Natural killer cell (primary cell): ENCODE data around the gene PSMD8. TPM values are rescaled to one million over a fixed set of nuclear protein-coding genes. Genes with fewer than 3 reads are reported as not detected.

ENCODE experiments used
- ATAC-seq, 3 donors: fragments of 150-1000 bp in 2 of 3; fragments of 200-7000 bp in 1 of 3; cut with Tn5 transposase; 1 replicate in 1 of 3; 2 replicates in 2 of 3; pipeline ENCODE4 v1.10.0; 2021; ENCODE audit warnings: mild to moderate bottlenecking in 2 of 3, moderate library complexity in 2 of 3
- DNase-seq, 2 donors: peaks; one replicate each; pipeline versions ENCODE4 v3.0.0 to v3.0.0-alpha.2; 2013 to 2021; ENCODE audit warnings: mixed read lengths in 1 of 2
- H3K27ac ChIP-seq: one replicate; pipeline ENCODE4 v1.5.1; 2013; ENCODE audit warnings: mild to moderate bottlenecking, low read length
- H3K27me3 ChIP-seq: one replicate; pipeline ENCODE4 v1.6.1; 2013; ENCODE audit warnings: low read length; ENCODE audit not compliant: control insufficient read depth, insufficient read depth
- H3K36me3 ChIP-seq: one replicate; pipeline ENCODE4 v1.6.1; 2013; ENCODE audit warnings: low read length; ENCODE audit not compliant: control insufficient read depth, insufficient read depth
- H3K4me1 ChIP-seq: one replicate; pipeline ENCODE4 v1.6.1; 2013; ENCODE audit warnings: low read length; ENCODE audit not compliant: control insufficient read depth, insufficient read depth
- H3K4me3 ChIP-seq: one replicate; pipeline ENCODE4 v1.5.1; 2013; ENCODE audit warnings: low read length
- H3K9me3 ChIP-seq: one replicate; pipeline ENCODE4 v1.6.1; 2013; ENCODE audit warnings: low read length; ENCODE audit not compliant: control insufficient read depth, insufficient read depth
- H3K27ac Mint-ChIP-seq, 2 donors: one replicate each; pipeline ENCODE4 v1.8.0; 2022; ENCODE audit warnings: mild to moderate bottlenecking in 2 of 2, mixed read lengths in 2 of 2, moderate library complexity in 1 of 2
- H3K27me3 Mint-ChIP-seq, 2 donors: one replicate each; pipeline ENCODE4 v1.8.0; 2022; ENCODE audit warnings: low read depth in 2 of 2, mixed read lengths in 2 of 2
- H3K36me3 Mint-ChIP-seq: one replicate; pipeline ENCODE4 v1.8.0; 2022; ENCODE audit warnings: mixed read lengths
- H3K4me1 Mint-ChIP-seq, 2 donors: one replicate each; pipeline ENCODE4 v1.8.0; 2022; ENCODE audit warnings: mixed read lengths in 2 of 2
- H3K4me3 Mint-ChIP-seq: one replicate; pipeline ENCODE4 v1.8.0; 2022; ENCODE audit warnings: mild to moderate bottlenecking, moderate library complexity, mixed read lengths
- H3K9me3 Mint-ChIP-seq, 2 donors: one replicate each; pipeline ENCODE4 v1.8.0; 2022; ENCODE audit warnings: mixed read lengths in 2 of 2
- WGBS: methylation state at CpG from one replicate; pipeline ENCODE4 v1.1.7; 2013; ENCODE audit warnings: missing lambda C conversion rate; ENCODE audit not compliant: insufficient coverage; 5-methylcytosine and 5-hydroxymethylcytosine counted together
- intact Hi-C: fragments of 100-400 bp; cut with micrococcal nuclease; formaldehyde crosslinking; loops from one replicate; pipeline ENCODE4 v1.14.2; 2022
- total RNA-seq, 4 donors: library from RNA; stranded (reverse); fragments of 120-200 nt in 1 of 4; gene quantifications; one replicate each; pipeline versions ENCODE4 v1.2.3 to v1.2.4, GENCODE V29; 2013 to 2022
- TF ChIP-seq, protein P1 (sequence below): fragments of 200-600 bp; IDR thresholded peaks from one replicate; pipeline ENCODE4 v1.8.0; 2022; ENCODE audit warnings: antibody characterized with exemption

Gene PSMD8
- total RNA-seq, 3 donors from 2014 or later (not counting 1 experiment from before 2014, with no cell fraction given), result 109 to 115 (median 109) TPM

DNA sequence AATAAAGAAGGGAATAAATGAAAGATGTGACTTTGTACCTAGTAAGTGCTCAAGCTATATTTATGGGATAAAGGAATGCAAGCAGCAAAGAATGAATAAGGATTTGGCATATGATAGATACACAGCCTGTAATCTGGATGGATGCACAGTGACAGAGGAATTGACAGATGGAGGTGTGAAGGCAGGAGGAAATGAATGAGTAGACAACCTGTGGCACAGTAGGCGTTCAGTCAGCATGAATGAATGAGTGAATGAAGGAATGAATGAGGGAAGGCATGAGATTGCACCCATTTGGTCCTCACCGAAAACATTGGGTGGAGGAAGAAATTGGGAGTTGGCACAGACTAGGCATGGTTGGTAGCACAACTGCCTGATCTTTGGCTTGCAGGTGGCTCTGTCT, 4.8 kb upstream of the PSMD8 start:
- H3K27ac ChIP-seq, result no peak overlapping the region
- H3K4me3 ChIP-seq, result no peak overlapping the region
- intact Hi-C loops, result no loop called here
- ATAC-seq, result no peak
- Mint-ChIP-seq H3K36me3 (no peaks in the 10 kb centered on the region), H3K27me3 (peaks cover 0 to 8% of the 10 kb centered on the region in 2 donors), H3K4me3 (no peak overlapping the region), H3K27ac (no peak overlapping the region), H3K9me3 (no peaks in the 10 kb centered on the region), H3K4me1 (peaks cover 1 to 6% of the 10 kb centered on the region in 2 donors)
- no peaks in the 10 kb centered on the region for H3K36me3 ChIP-seq
- DNase-seq, result no peak
- WGBS, result 80% methylated on average over 2 of the region's 2 CpGs
- H3K4me1 ChIP-seq, result peaks cover 7% of the 10 kb centered on the region
- TF ChIP-seq, protein P1, sequence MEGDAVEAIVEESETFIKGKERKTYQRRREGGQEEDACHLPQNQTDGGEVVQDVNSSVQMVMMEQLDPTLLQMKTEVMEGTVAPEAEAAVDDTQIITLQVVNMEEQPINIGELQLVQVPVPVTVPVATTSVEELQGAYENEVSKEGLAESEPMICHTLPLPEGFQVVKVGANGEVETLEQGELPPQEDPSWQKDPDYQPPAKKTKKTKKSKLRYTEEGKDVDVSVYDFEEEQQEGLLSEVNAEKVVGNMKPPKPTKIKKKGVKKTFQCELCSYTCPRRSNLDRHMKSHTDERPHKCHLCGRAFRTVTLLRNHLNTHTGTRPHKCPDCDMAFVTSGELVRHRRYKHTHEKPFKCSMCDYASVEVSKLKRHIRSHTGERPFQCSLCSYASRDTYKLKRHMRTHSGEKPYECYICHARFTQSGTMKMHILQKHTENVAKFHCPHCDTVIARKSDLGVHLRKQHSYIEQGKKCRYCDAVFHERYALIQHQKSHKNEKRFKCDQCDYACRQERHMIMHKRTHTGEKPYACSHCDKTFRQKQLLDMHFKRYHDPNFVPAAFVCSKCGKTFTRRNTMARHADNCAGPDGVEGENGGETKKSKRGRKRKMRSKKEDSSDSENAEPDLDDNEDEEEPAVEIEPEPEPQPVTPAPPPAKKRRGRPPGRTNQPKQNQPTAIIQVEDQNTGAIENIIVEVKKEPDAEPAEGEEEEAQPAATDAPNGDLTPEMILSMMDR, result no peak
- no peaks in the 10 kb centered on the region for H3K27me3 ChIP-seq
- no peaks in the 10 kb centered on the region for H3K9me3 ChIP-seq

- 74% methylated on average over 12 of the region's 12 CpGs for WGBS
- Mint-ChIP-seq H3K27ac (no peak overlapping the region), H3K4me3 (no peak overlapping the region), H3K4me1 (peaks cover 8 to 14% of the 10 kb centered on the region in 2 donors), H3K36me3 (no peaks in the 10 kb centered on the region), H3K9me3 (no peaks in the 10 kb centered on the region), H3K27me3 (peaks cover 0 to 8% of the 10 kb centered on the region in 2 donors)
- ATAC-seq (no peak), DNase-seq (no peak)
- Histone ChIP-seq H3K27ac (no peak overlapping the region), H3K27me3 (no peaks in the 10 kb centered on the region), H3K4me3 (no peak overlapping the region), H3K36me3 (no peaks in the 10 kb centered on the region), H3K4me1 (peaks cover 10% of the 10 kb centered on the region), H3K9me3 (no peaks in the 10 kb centered on the region)
- TF ChIP-seq, protein P1, result no peak
- intact Hi-C loops, result no loop called here
Measured at GRCh38 chr19:38370299-38370698, 4.1 kb upstream of the PSMD8 start.

DNA sequence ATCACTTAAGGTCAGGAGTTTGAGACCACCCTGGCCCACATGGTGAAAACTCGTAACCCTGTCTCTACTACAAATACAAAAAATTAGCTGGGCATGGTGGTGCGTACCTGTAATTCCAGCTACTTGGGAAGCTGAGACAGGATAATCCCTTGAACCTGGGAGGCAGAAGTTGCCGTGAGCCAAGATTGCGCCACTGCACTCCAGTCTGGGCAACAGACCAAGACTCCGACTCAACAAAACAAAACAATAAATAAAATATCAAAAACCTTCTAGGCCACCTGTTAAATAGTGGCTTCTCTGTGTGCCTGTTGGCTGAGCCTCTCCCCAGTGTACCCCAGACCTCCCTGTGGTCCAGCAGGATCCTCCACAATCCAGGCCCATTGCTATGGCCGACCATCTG, 3.3 kb upstream of the PSMD8 start:
- no peaks in the 10 kb centered on the region for H3K36me3 ChIP-seq
- no peak overlapping the region for H3K4me3 ChIP-seq
- TF ChIP-seq, protein P1, result no peak
- intact Hi-C loops, result no loop called here
- no peaks in the 10 kb centered on the region for H3K9me3 ChIP-seq
- no peaks in the 10 kb centered on the region for H3K27me3 ChIP-seq
- no peak overlapping the region for H3K4me3 Mint-ChIP-seq
- ATAC-seq (no peak), DNase-seq (no peak)
- no peak overlapping the region for H3K27ac ChIP-seq
- no peaks in the 10 kb centered on the region for H3K9me3 Mint-ChIP-seq
- H3K36me3 Mint-ChIP-seq, result no peaks in the 10 kb centered on the region
- peaks cover 0 to 8% of the 10 kb centered on the region in 2 donors for H3K27me3 Mint-ChIP-seq
- H3K4me1 Mint-ChIP-seq, result peaks cover 16 to 21% of the 10 kb centered on the region in 2 donors
- WGBS, result 91% methylated on average over 6 of the region's 6 CpGs
- peaks cover 18% of the 10 kb centered on the region for H3K4me1 ChIP-seq
- H3K27ac Mint-ChIP-seq, result no peak overlapping the region

DNA sequence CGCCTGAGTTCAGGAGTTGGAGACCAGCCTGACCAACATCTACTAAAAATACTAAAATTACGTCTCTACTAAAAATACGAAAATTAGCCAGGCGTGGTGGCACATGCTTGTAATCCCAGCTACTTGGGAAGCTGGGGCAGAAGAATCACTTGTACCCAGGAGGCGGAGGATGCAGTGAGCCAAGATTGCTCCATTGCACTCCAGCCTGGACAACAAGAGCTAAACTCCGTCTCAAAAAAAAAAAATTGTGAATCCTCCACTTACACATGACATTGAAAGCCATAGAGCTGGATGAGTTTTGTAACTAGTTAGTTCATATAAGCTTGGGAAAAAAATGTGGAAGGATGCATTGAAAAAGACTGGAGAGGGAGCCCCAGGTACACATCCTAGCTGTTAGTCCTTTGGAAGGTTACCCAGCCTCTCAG, 452 bp upstream of the PSMD8 start:
- Histone ChIP-seq H3K27ac (peak overlapping the region; percentile 91), H3K4me1 (peaks cover 26% of the 10 kb centered on the region), H3K27me3 (no peaks in the 10 kb centered on the region), H3K4me3 (peak overlapping the region; percentile 33), H3K36me3 (peaks cover 2% of the 10 kb centered on the region), H3K9me3 (no peaks in the 10 kb centered on the region)
- intact Hi-C loops, result loop anchor here (1.0 to 2.0 kb wide), 5 partner anchors 15 to 467 kb away; partner anchors contain the start of genes CATSPERG, FAM98C, GGN and SIPA1L3
- peaks cover 0 to 4% of the 10 kb centered on the region in 2 donors for H3K27me3 Mint-ChIP-seq
- TF ChIP-seq, protein P1, result no peak
- no peaks in the 10 kb centered on the region for H3K36me3 Mint-ChIP-seq
- WGBS, result 93% methylated on average over 5 of the region's 6 CpGs
- no peak for DNase-seq
- H3K27ac Mint-ChIP-seq, result peak overlapping the region; percentile 99 to 100
- ATAC-seq, result no peak
- no peaks in the 10 kb centered on the region for H3K9me3 Mint-ChIP-seq
- peaks cover 25 to 30% of the 10 kb centered on the region in 2 donors for H3K4me1 Mint-ChIP-seq
- H3K4me3 Mint-ChIP-seq, result peak overlapping the region; percentile 100
